ENCODE data around the gene MTMR6.
"Not testable (repeated sequence)": the region's sequence is repeated elsewhere in the genome, so short reads cannot be mapped to it uniquely, and the experiment has no call there.

The MTMR6 gene

DNA sequence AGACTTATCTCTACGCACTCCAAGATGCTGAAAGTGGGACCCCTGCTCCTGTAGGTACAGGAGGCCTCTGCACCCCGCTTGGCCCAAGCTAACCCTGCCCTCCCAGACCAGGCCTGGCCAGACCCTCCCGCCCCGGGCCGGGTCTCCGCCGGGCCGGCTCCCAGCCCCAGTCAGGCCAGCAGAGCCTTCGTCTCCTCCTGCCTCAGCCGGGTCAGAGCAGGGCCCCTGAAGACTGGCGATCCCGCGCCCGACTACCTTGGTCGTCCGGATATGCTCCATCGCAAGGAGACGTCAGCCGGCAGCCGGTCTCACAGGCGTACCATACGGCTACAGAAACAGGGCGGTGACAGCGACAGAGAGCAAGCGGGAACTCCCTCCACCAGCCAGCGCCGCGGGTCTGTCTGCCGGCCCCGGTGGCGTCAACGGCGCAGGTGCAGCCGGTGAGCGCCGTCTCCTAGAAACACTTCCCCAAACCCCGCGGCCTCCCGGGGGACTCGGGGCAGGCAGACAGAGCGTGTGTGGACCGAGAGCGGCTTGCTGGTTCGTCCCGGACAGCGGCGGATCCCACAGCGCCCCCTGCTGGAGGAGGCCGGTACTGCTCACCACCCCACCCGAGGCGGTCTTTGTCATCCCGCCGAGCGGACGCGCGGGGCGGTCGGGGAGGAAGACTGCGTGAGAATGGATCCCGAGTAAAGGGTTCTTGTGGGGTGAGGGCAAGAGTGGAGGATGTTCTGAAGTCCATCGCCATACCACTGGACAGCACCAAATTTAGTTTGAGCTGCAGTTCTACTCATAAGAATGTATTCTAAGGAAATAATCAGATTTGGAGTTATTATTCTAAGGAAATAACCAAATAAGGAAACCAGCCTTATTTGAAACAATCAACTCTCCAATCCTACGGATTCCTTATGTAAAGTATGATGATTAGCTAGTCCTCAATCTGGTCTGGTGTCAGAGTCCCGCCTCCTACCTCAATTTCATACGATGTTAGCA is at the start of gene MTMR6:
MTMR6 (minus strand) TSS at position 520 of the 993 bp plus-strand sequence; CDS start at position 279, 241 bp downstream.
- peak; percentile 96 for DNase-seq

DNA sequence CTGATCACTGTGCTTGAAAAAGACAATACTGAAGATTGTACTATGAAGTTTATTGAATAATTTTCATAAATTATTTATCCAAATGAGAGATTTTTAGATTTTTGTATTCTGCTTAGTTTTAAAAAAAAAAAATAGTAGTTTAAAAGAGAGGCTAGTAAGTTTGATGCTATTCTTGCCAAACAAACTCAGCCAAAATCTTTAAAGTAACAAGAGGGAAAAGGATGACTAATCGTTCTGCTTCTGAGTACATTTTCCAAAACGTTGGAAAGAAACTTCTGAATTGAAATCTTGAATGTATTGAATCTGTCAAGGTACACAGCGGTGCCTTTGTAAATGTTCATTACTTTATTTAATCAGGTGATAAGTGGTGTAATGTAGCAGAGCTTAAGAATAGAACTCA is 48.6 kb upstream of the MTMR6 start:
- DNase-seq, result no peak

DNA sequence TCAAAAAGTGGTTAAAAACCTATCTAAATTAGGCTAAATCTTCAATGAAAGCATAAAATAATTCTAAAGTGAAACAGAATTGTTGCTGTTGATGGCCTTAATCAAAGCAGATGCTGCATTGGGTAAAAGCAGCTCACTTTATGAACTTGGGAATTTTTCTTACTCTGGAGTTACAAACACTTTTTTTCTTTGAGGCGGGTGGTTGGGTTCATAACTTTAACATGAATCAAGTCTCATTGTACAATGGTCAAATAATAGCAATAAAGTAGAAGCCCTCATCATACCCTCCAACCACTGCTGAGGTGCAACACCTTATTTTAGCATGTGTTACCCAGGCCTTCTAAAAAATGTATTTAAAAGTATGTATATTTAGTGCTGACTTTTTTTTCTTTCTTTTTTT is 43.3 kb upstream of the MTMR6 start:
- no peak for DNase-seq

DNA sequence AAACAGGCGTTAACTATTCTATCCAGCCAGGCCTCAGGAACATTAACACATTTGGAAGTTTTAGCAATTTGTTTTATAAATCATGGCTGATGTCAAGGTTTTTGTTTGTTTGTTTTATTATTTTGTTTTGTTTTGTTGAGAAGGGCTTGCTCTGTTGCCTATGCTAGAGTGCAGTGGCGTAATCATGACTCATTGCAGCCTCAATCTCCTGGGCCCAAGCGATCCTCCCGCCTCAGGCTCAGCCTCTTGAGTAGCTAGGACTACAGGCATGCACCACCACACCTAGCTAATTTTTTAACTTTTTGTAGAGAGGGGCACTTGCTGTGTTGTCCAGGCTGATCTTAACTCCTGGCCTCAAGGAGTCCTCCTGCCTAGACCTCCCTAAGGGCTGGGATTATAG is 42.4 kb upstream of the MTMR6 start:
- no peak for DNase-seq

DNA sequence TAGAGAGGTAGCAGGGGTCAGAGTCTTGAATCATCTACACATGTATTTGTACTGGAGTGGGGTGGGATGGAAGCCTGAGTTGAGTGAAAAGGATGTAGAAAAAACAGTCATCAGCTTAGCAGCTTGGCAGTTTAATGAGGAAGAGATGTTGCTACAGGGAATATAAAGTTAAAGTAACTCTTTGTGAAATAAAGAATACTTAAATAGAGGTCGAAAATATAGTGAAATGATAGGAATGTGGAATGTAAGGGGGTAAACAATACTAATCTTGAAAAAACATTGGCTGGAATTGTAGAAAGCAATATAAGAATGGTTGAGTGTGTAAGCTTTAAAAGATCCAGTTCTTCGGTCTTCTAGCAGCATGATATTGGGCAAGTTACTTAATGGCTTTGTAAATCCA is 36.8 kb upstream of the MTMR6 start:
- DNase-seq, result no peak

DNA sequence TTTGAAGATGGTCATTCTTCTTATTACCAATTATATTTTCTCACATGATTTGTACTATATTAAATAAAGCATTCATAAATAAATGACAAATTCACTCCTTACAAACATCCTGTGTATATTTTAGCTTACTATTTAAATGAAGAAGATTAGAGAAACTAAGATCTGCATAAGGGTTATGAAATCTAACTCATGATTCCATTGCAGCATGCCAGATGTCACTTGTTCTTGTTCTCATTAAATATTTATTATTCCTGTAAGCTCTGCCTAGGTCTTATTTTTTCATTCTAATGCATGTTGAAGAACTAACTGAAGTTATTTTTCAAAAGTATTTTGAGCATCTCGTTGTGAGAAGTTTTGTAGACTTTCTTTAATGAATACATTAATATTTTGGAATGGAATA is 32.5 kb upstream of the MTMR6 start:
- DNase-seq, result no peak

DNA sequence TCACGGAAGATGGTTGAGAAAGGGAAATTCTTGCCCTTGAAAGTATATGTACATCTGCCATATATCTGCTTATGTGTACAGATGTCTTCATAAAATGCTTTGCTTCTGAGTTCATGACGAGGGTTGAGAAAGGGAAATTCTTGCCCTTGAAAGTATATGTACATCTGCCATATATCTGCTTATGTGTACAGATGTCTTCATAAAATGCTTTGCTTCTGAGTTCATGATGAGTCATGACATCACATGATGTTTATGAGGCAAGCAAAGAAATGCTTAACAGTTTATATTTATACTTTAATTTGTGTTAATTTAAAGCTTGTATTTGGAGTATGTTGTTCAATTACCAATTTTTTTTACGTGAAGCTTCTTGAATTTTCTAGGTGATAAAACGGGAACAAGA is 31.7 kb upstream of the MTMR6 start:
- DNase-seq, result not testable (repeated sequence)

DNA sequence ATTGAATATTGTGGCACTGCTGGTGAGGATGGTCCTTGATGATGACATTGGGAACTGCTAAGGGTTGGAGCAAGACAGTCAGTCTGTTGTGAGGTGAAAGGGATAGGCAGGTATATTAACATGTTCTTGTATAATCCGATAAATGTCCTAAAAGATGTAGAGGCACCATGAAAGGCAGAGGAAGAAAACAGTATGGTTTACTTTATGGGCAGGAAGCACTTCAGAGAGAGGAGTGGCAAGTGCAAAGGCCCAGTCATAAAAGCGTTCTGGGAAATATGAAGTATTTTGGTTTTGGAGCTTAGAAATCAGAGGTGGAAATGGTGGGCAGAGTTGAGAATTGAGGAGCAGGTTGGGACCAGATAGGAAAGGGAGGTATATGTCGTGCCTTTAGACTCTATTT is 23.6 kb upstream of the MTMR6 start:
- no peak for DNase-seq

DNA sequence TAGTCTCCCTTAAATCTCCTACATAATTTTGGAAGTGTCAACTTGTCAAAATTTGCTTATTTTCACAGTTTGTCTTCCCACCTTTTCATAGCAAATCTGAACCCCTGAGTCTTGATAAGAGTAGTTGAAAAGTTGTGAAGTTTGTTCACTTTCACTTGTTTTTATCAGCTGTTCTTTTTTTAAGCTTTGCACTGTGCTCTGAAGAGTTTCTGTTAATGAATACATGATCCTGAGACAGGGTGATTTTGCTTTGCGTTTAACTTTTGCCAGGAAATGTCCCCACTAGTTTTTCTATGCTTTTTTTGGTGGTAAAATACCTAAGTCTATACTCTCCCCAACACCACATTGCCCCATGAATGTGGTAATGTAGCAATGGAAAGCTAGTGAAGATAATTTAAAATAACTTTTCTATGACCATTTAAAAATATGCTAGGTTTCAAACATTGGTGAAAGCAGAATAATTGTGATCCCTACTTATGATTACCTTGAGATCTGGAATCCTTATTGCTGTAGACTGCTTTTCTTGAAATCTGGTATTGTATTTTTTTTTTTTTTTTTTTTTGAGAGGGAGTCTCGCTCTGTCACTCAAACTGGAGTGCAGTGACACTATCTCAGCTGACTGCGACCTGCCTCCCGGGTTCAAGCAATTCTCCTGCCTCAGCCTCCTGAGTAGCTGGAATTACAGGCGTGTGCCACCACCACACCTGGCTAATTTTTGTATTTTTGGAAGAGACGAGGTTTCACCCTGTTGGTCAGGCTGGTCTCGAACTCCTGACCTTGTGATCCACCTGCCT is 19.6 kb upstream of the MTMR6 start:
- no peak for DNase-seq

DNA sequence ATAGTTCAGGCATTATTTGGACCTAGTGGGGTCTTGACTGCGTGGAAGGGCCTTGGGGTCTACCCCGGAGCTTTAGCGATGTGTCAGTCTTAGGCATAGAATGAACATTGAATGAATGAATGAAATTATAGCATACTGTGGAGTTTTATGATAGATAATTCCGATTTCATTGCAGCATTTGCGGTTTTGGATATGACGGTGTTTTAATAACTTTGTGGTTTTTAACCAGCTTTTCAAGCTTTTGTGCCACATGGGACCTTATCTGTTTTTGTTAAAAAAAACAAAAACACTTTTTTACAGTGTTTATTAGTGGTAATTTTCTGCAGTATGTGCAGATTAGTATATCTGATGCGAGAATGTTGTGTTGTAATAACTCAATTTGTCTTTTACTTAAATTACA is 14.8 kb upstream of the MTMR6 start:
- no peak for DNase-seq

DNA sequence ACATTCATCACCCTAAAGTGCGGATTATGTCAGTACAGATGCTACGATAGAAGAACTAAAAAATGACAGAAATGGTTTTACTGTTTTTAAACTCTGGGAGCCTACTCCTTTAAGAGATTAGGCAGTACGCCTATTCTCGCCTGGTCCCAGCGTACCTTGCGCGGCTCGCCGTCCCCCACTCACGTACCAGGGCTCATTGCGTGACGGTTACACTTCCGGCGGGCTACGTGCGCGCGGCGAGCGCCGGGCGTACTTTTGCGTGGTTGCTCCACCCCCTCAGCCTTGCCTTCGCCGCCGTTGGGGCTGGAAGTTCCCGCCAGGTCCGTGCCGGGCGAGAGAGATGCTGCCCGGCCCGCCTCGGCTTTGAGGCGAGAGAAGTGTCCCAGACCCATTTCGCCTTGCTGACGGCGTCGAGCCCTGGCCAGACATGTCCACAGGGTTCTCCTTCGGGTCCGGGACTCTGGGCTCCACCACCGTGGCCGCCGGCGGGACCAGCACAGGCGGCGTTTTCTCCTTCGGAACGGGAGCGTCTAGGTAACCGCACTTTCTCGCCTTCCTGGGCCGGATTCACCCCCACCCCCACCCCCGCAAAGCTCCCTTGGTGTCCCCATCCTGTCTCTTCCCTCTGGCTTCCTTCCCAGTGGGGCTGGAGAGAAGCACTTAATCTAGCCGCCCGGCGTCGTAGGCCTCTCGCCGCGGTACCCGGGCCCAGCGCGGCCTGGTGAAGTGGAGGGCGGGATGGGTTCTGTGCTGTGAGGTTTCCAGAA is 14.2 kb upstream of the MTMR6 start, which contains the start of gene NUP58:
NUP58 (plus strand) TSS at position 279 of the 767 bp plus-strand sequence; CDS start at position 428, 149 bp downstream.
- DNase-seq, result peak; percentile 93

DNA sequence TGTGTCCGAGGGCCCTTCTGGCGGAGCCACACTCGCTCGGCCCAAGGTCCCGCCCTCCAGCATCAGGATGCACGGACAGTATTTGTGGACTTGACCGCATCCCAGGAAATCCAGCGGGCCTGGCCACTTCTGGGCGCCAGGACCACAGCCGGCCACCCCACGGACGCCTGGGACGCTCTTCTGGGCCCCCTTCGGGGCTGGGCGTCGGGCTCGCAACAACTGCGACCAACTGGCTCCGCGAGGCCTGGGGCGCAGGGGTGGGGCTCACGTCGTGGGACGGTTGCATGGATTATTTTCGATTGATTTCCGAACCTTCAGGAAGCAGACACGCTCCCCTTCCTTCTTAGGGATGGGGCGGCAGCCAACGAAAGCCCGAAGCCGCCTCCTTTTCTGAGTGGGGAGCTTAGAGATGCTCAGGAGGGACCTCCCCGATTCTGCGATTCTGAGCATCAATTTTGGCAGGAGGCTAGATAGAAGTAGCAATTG is 13.6 kb upstream of the MTMR6 start:
- peak; percentile 19 for DNase-seq

DNA sequence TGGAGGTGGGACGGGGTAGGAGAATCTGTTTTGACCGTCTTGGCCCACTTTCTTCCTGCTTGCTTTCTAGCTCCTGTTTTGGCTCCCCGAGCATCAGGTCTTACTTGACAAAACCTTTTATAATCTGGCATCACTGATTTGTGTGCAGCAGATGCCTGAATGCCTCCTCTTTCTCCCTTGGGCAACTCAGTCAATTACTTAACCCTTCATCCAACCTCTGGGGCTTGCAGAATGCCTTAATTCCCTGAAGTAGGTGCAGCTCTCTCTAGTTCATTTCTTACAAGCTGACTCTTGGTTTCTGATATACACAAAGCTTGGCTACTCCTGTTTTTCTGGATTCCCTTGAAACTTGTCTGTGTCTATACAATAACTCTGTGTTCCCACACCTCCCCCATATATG is 8.4 kb upstream of the MTMR6 start:
- DNase-seq, result no peak

DNA sequence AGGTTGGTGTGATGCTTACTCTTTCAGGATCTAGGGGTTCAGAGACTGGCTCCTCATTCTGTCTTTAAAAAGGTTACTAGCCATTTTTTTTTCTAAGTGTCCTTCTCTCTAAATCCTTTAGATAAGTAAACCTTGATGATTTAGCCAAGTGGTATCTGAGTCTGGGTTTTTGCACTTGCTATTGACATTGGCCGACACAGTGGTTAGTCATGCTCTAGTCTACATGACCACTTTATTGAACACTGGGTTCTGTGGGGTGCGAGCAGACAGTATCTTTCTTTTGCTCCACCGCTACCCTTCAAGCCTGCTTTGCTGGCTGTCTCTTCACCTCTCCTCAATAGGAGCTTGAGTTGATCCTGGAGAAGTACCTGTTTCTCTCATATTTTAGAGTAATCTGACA is 7.9 kb upstream of the MTMR6 start:
- DNase-seq, result no peak

DNA sequence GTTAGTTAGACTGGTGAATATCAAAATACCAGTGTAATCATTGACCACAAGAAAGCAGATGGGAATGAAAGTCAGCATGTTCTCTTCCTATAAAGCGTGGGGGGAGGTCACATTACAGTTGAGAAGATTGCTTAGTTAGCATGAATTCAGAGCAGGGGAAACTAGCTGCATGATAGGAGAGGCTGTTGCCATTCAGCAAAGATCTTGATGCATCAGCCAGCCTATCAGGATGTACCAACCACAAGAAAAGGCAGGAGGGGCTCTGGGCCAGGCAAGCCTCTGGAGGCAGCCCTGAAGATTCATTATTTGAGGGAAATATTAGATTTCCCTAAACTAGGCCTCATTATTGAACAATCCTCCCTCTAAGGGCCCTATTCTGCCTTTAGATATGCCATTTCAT is 5.0 kb upstream of the MTMR6 start:
- DNase-seq, result no peak

DNA sequence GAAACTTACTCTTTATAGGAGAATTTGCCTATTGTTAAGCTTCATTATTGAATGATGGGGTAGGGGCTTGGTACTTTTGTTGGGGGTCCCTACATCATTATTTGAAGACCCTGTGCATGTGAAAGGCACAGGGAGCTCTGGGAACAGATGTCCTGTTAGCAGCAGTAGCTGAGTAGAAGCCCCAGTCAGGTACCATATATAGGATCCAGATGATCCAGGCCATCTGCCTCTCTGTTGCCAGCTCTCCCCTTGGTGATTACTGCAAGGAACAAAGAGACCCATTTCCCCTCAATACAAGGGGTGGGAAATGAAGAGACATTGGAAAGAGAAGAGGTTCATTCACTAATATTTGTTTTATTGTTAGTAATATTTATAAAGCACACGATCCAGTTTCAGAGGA is 4.4 kb upstream of the MTMR6 start:
- DNase-seq, result no peak

DNA sequence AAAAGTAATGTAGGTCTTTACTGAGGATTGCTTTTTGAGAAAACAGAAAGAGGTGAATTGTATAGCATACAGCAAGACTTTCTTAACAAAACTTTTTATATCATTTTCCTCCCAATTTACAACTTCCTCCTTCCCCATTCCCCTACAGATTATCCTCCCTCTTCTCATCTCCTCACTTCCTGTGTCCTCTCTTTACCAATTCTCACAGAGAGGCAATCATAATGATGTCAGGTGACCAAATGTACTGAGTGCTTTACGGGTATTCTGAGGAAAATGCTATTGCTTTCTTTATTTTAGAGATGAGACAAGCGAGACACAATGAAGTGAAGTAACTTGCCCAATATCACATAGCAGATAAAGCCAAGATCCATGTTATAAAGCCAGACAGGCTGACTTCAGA is 1.7 kb upstream of the MTMR6 start:
- DNase-seq, result no peak

DNA sequence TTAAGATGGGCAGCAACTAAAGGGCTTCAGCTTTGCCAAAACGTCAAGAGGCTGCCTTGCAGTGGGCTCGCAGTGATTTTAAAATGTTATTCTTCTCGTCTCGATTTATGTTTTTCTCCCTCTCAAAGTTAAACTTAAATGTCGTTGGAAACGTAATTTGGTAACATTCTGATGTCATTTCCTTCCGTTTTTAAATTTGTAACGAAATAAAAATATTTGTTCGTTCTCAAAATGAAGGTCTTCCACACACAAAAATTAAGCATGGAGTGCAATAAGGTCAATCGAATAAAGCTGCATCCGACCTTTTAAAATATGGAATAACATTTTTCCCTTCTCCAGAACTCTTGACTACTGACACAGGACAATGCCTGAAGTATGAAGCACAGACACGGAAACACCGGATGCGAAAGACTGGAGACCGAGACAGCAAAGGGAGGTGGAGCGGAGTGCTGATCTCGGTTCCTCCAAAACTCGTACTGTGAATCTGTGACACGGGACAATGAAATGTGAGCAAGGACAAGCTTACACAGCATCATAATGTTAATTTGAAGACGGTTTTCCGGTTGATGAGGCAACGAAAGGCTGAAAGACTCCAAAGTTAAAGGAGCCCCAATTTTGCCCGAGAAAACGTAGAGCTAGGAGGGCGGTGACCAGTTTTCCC is 850 bp downstream of the MTMR6 start:
- peak; percentile 65 for DNase-seq

DNA sequence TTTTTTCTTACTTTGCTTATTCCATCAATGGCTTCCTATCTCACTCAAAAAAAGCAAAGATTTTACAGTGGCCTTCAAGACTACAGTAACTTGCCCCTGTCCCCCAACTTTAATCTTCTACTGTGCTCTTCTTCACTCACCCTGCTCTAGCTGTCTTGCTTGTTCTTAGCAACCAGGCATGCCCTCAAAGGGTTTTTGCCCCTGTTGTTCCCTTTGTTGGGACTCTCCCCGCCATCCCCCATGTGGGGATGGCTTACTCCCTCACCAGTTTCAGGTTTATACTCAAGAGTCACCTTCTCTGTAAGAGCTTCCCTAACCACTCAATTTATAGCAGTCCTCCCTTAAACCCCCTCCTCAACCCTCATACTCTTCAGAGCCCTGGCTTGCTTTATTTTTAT is 5.4 kb downstream of the MTMR6 start:
- no peak for DNase-seq

DNA sequence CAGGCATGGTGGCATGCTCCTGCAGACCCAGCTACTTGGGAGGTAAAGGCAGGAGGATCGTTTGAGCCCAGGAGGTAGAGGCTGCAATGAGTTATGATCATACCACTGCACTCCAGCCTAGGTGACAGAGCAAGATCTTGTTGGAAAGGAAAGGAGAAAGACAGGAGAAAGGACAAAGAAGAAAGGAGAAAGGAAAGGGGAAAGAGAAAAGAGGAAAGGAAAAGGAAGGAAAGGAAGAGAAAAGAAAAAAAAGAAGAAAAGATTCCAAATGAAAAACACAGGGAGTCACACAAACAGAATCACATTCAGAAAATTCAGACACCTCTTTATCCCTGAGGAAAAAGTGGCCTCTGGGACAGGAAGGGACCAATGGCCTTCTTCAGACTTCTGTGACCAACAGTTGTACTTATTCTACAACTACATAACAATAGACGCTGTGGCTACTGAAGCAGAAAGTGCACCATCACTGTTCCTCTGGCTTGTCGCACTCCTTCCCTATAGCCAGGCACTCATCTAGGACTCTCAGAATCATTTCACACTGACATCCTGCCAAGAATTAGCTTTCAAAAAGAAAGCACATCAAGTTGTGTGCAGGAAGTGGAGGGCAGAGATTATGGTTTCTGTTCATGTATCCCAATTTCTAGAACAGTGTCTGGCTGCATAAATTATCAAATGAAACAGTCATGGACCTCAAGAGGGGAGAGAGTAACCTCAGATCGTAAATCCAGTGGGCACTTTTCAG is 5.9 kb downstream of the MTMR6 start:
- no peak for DNase-seq

DNA sequence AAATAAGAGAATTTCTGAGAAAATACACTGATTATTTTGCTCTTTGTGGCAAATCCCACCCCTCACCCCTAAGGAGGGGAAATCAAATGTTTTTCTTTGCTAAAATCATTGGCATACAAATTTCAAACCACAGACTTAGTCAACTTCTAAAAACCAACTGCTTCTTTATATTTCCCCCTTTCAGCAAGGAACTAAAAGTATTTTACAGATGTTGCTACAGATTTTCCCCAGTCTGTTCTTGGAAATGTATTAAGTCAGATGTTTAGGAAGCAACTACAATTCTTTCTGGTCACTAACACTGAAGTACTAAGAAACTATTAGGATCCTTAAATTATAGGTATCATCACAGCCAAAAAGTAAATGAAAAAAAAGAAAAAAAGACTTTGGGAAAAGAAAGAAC is 6.9 kb downstream of the MTMR6 start:
- DNase-seq, result no peak

DNA sequence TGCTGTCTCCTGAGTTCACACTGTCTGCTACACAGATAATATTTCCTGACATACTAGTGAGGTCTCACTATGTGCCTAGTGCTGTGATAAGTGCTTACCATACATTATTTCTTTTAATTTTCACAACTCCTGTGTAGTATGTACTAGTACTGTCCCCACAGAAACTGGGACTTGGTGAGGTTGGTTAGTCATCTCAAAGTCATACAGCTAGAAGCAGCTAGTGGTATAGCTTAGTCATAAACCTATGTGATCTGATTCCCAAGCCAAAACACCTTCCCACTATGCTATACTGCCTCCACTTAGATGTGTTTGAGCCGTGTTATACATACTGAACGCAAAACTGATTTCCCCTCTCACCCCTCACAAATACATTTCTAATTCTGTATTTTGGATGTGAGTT is 10.5 kb downstream of the MTMR6 start:
- DNase-seq, result no peak
